Mucosa of rectum (tissue), 2 donors: ENCODE measurements around the gene RPS4Y1.

ENCODE experiments used
- H3K27ac ChIP-seq, 2 donors: one replicate each; pipeline ENCODE4 v1.7.0; 2013; ENCODE audit warnings: inconsistent platforms in 2 of 2, low read depth in 2 of 2, low read length in 2 of 2
- H3K27me3 ChIP-seq, 2 donors: one replicate each; pipeline ENCODE4 v1.7.0; 2013; ENCODE audit warnings: low read length in 2 of 2; ENCODE audit not compliant: control insufficient read depth in 2 of 2, insufficient read depth in 2 of 2
- H3K36me3 ChIP-seq, 2 donors: one replicate each; pipeline ENCODE4 v1.7.0; 2013; ENCODE audit warnings: low read length in 2 of 2; ENCODE audit not compliant: control insufficient read depth in 2 of 2, insufficient read depth in 2 of 2
- H3K4me1 ChIP-seq, 2 donors: one replicate each; pipeline ENCODE4 v1.7.0; 2013; ENCODE audit warnings: low read length in 2 of 2, mild to moderate bottlenecking in 1 of 2; ENCODE audit not compliant: control insufficient read depth in 2 of 2, insufficient read depth in 2 of 2
- H3K4me3 ChIP-seq, 2 donors: one replicate each; pipeline ENCODE4 v1.7.0; 2013; ENCODE audit warnings: low read length in 2 of 2
- H3K9ac ChIP-seq, 2 donors: one replicate each; pipeline ENCODE4 v1.7.0; 2013; ENCODE audit warnings: low read length in 2 of 2, low read depth in 1 of 2, mild to moderate bottlenecking in 1 of 2
- H3K9me3 ChIP-seq, 2 donors: one replicate each; pipeline ENCODE4 v1.7.0; 2013; ENCODE audit warnings: low read length in 2 of 2; ENCODE audit not compliant: control insufficient read depth in 2 of 2
- donor health status: healthy.
- donor health status: Normal muscosa, but diverticular disease.

Gene RPS4Y1

GRCh38 chrY:2846791-2847190 lies 5.4 kb downstream of the RPS4Y1 start:
- Histone ChIP-seq H3K9ac (no peak overlapping the region), H3K27me3 (no peaks in the 10 kb centered on the region), H3K9me3 (no peaks in the 10 kb centered on the region), H3K4me1 (no peaks in the 10 kb centered on the region), H3K4me3 (no peak overlapping the region), H3K27ac (no peak overlapping the region), H3K36me3 (no peaks in the 10 kb centered on the region)

GRCh38 chrY:2848384-2848783 lies 7.0 kb downstream of the RPS4Y1 start:
- H3K27me3 ChIP-seq: no peaks in the 10 kb centered on the region
- H3K9ac ChIP-seq: no peak overlapping the region
- no peaks in the 10 kb centered on the region for H3K36me3 ChIP-seq
- H3K4me1 ChIP-seq: no peaks in the 10 kb centered on the region
- H3K4me3 ChIP-seq: no peak overlapping the region
- H3K27ac ChIP-seq: no peak overlapping the region
- H3K9me3 ChIP-seq: no peaks in the 10 kb centered on the region

- no peaks in the 10 kb centered on the region for H3K36me3 ChIP-seq
- H3K27me3 ChIP-seq: no peaks in the 10 kb centered on the region
Observed at GRCh38 chrY:2849368-2849767, 8.0 kb downstream of the RPS4Y1 start.

GRCh38 chrY:2854145-2854774 lies 12.9 kb downstream of the RPS4Y1 start:
- Histone ChIP-seq H3K4me1 (no peaks in the 10 kb centered on the region), H3K9ac (no peak overlapping the region), H3K36me3 (no peaks in the 10 kb centered on the region), H3K27me3 (no peaks in the 10 kb centered on the region), H3K4me3 (no peak overlapping the region), H3K9me3 (no peaks in the 10 kb centered on the region), H3K27ac (no peak overlapping the region)

More at GRCh38 chrY:2849368-2849767, 8.0 kb downstream of the RPS4Y1 start:
- Histone ChIP-seq H3K4me3 (no peak overlapping the region), H3K9ac (no peak overlapping the region), H3K9me3 (no peaks in the 10 kb centered on the region), H3K4me1 (no peaks in the 10 kb centered on the region), H3K27ac (no peak overlapping the region)

- Histone ChIP-seq H3K9ac (no peak overlapping the region), H3K9me3 (no peaks in the 10 kb centered on the region), H3K36me3 (no peaks in the 10 kb centered on the region), H3K4me3 (no peak overlapping the region), H3K27ac (no peak overlapping the region), H3K4me1 (no peaks in the 10 kb centered on the region), H3K27me3 (no peaks in the 10 kb centered on the region)
Observed at GRCh38 chrY:2857068-2857467, 15.7 kb downstream of the RPS4Y1 start.

- H3K9ac ChIP-seq: no peak overlapping the region
- H3K4me1 ChIP-seq: no peaks in the 10 kb centered on the region
- H3K27me3 ChIP-seq: no peaks in the 10 kb centered on the region
- H3K27ac ChIP-seq: no peak overlapping the region
- no peaks in the 10 kb centered on the region for H3K9me3 ChIP-seq
- H3K4me3 ChIP-seq: no peak overlapping the region
- H3K36me3 ChIP-seq: no peaks in the 10 kb centered on the region
Observed at GRCh38 chrY:2857686-2858085, 16.3 kb downstream of the RPS4Y1 start.

GRCh38 chrY:2859782-2860181 lies 18.4 kb downstream of the RPS4Y1 start:
- Histone ChIP-seq H3K9me3 (no peaks in the 10 kb centered on the region), H3K4me1 (no peaks in the 10 kb centered on the region), H3K27me3 (no peaks in the 10 kb centered on the region), H3K4me3 (no peak overlapping the region), H3K27ac (no peak overlapping the region), H3K9ac (no peak overlapping the region), H3K36me3 (no peaks in the 10 kb centered on the region)

- no peaks in the 10 kb centered on the region for H3K4me1 ChIP-seq
- no peak overlapping the region for H3K27ac ChIP-seq
- H3K36me3 ChIP-seq: no peaks in the 10 kb centered on the region
Observed at GRCh38 chrY:2860511-2860910, 19.1 kb downstream of the RPS4Y1 start.

GRCh38 chrY:2866581-2866980 lies 25.2 kb downstream of the RPS4Y1 start:
- H3K27ac ChIP-seq: no peak overlapping the region
- no peak overlapping the region for H3K4me3 ChIP-seq
- no peak overlapping the region for H3K9ac ChIP-seq
- no peaks in the 10 kb centered on the region for H3K36me3 ChIP-seq
- H3K9me3 ChIP-seq: no peaks in the 10 kb centered on the region
- no peaks in the 10 kb centered on the region for H3K4me1 ChIP-seq
- no peaks in the 10 kb centered on the region for H3K27me3 ChIP-seq

More at GRCh38 chrY:2860511-2860910, 19.1 kb downstream of the RPS4Y1 start:
- no peak overlapping the region for H3K4me3 ChIP-seq
- H3K9me3 ChIP-seq: no peaks in the 10 kb centered on the region
- H3K27me3 ChIP-seq: no peaks in the 10 kb centered on the region
- H3K9ac ChIP-seq: no peak overlapping the region

GRCh38 chrY:2867469-2867868 lies 26.1 kb downstream of the RPS4Y1 start:
- H3K27ac ChIP-seq: no peak overlapping the region
- no peak overlapping the region for H3K9ac ChIP-seq
- H3K27me3 ChIP-seq: no peaks in the 10 kb centered on the region
- H3K4me3 ChIP-seq: no peak overlapping the region
- H3K4me1 ChIP-seq: no peaks in the 10 kb centered on the region
- no peaks in the 10 kb centered on the region for H3K36me3 ChIP-seq
- no peaks in the 10 kb centered on the region for H3K9me3 ChIP-seq
